Astrocyte of the hippocampus (primary cell): ENCODE results near the gene MCAM.

Source experiments
- DNase-seq: peaks from one replicate; pipeline ENCODE4 v3.0.0; 2011; ENCODE audit warnings: low read depth, low spot score

Gene MCAM

GRCh38 chr11:119316729-119317591 is at the start of gene MCAM:
Gene MCAM, minus strand, starts transcription at chr11:119317130. Its CDS starts 29 bp downstream, at chr11:119317101.
- DNase-seq = peak; percentile 84

GRCh38 chr11:119365071-119365591 is 48.2 kb upstream of the MCAM start:
- DNase-seq = no peak

- DNase-seq = peak; percentile 76
Measured at GRCh38 chr11:119363851-119364590, 47.1 kb upstream of the MCAM start.

GRCh38 chr11:119363081-119363850 is 46.3 kb upstream of the MCAM start:
- no peak for DNase-seq

- no peak for DNase-seq
Measured at GRCh38 chr11:119362741-119363080, 45.8 kb upstream of the MCAM start.

- DNase-seq = no peak
Measured at GRCh38 chr11:119361941-119362725, 45.2 kb upstream of the MCAM start.

- DNase-seq = peak; percentile 70
Measured at GRCh38 chr11:119361056-119361787, 44.3 kb upstream of the MCAM start.

- DNase-seq = no peak
Measured at GRCh38 chr11:119359365-119360214, 42.7 kb upstream of the MCAM start.

GRCh38 chr11:119357074-119357473 is 40.1 kb upstream of the MCAM start:
- DNase-seq = no peak

GRCh38 chr11:119356349-119357031 is 39.6 kb upstream of the MCAM start:
- DNase-seq = peak; percentile 91

- no peak for DNase-seq
Measured at GRCh38 chr11:119355091-119355843, 38.3 kb upstream of the MCAM start.

- DNase-seq = peak; percentile 53
Measured at GRCh38 chr11:119352857-119353260, 35.9 kb upstream of the MCAM start.

- DNase-seq = no peak
Measured at GRCh38 chr11:119351232-119351631, 34.3 kb upstream of the MCAM start.

- no peak for DNase-seq
Measured at GRCh38 chr11:119350302-119350701, 33.4 kb upstream of the MCAM start.

- DNase-seq = no peak
Measured at GRCh38 chr11:119347940-119348605, 31.1 kb upstream of the MCAM start.

GRCh38 chr11:119347242-119347641 is 30.3 kb upstream of the MCAM start:
- DNase-seq = no peak

GRCh38 chr11:119346605-119347004 is 29.7 kb upstream of the MCAM start, which contains the start of gene MFRP:
Gene MFRP, minus strand, starts transcription at chr11:119346705. Its CDS starts 192 bp downstream, at chr11:119346513.
- DNase-seq = no peak
